Stimulated activated CD8-positive, alpha-beta memory T cell treated with anti-CD3 and anti-CD28 coated beads, Interleukin-7, amount 100 ng/mL, for 4 hours (primary cell): Measurements from ENCODE around the gene GRM6.

ENCODE experiments used
- DNase-seq, 2 donors: peaks; one replicate each; pipeline ENCODE4 v3.0.0-alpha.2; 2020; ENCODE audit warnings: low read depth in 2 of 2

Gene GRM6

GRCh38 chr5:178994580-178995340 lies at the start of gene GRM6:
TSS of gene GRM6 (minus strand) at chr5:178995320. CDS start at chr5:178994944, 376 bp downstream.
- DNase-seq = no peak

- DNase-seq = no peak
Measured at GRCh38 chr5:179044765-179045164, 49.6 kb upstream of the GRM6 start.

GRCh38 chr5:179033004-179033580 lies 38.0 kb upstream of the GRM6 start:
- no peak for DNase-seq

- DNase-seq = peak; percentile 89 to 92
Measured at GRCh38 chr5:179023528-179024189, 28.5 kb upstream of the GRM6 start, which contains the start of gene ZNF879. TSS of gene ZNF879 (plus strand) at chr5:179023804. CDS start at chr5:179025005, 1,201 bp downstream.

- DNase-seq = no peak
Measured at GRCh38 chr5:179008667-179009066, 13.5 kb upstream of the GRM6 start.

GRCh38 chr5:179006564-179006963 lies 11.4 kb upstream of the GRM6 start:
- DNase-seq = no peak

- no peak for DNase-seq
Measured at GRCh38 chr5:178998441-178998840, 3.3 kb upstream of the GRM6 start.

- DNase-seq = no peak
Measured at GRCh38 chr5:178997191-178997590, 2.1 kb upstream of the GRM6 start.

GRCh38 chr5:178996156-178996555 lies 1.0 kb upstream of the GRM6 start:
- no peak for DNase-seq

GRCh38 chr5:178995341-178995690 lies 196 bp upstream of the GRM6 start:
- DNase-seq = no peak

GRCh38 chr5:178993955-178994579 lies 1.1 kb downstream of the GRM6 start:
- DNase-seq = no peak

GRCh38 chr5:178993236-178993765 lies 1.8 kb downstream of the GRM6 start:
- no peak for DNase-seq

- no peak for DNase-seq
Measured at GRCh38 chr5:178992291-178992895, 2.7 kb downstream of the GRM6 start.

- DNase-seq = no peak
Measured at GRCh38 chr5:178991190-178992145, 3.7 kb downstream of the GRM6 start.

GRCh38 chr5:178990491-178990890 lies 4.6 kb downstream of the GRM6 start:
- DNase-seq = no peak

- DNase-seq = no peak
Measured at GRCh38 chr5:178989311-178989710, 5.8 kb downstream of the GRM6 start.

- no peak for DNase-seq
Measured at GRCh38 chr5:178988436-178989220, 6.5 kb downstream of the GRM6 start.

- no peak for DNase-seq
Measured at GRCh38 chr5:178986326-178986960, 8.7 kb downstream of the GRM6 start.
